ENCODE measurements around the gene ANKMY1. TPM values are rescaled to one million over a fixed set of nuclear protein-coding genes. Genes with fewer than 3 reads are reported as not detected.

ANKMY1 gene
- total RNA-seq, 4 donors from 2014 or later = 7.0 to 12.0 (median 8.9) TPM

- Histone ChIP-seq H3K4me1 (peaks cover 0 to 34% (median 20%) of the 10 kb centered on the region in 3 donors), H3K9me3 (no peaks in the 10 kb centered on the region), H3K36me3 (peaks cover 0 to 76% of the 10 kb centered on the region in 2 donors), H3K4me3 (no peak overlapping the region), H3K27ac (no peak overlapping the region), H3K27me3 (no peaks in the 10 kb centered on the region)
- 60 to 70% methylated on average over 1 to 2 of the region's 37 CpGs for WGBS, 2 donors (ENCODE audit: low coverage in 1 of 2)
- TF ChIP-seq POLR2A (IDR thresholded peaks at IDR 0.05) = no peak
- ATAC-seq = no peak
Observed at GRCh38 chr2:240573516-240574385, 16.0 kb upstream of the ANKMY1 start.

- ATAC-seq = no peak
- no peak overlapping the region for H3K4me3 ChIP-seq
- 89% methylated on average over 7 of the region's 20 CpGs; no CpG with 5 or more reads in 1 of the 2 donors for WGBS, 2 donors (ENCODE audit: low coverage in 1 of 2)
- TF ChIP-seq EP300 (IDR thresholded peaks at IDR 0.05) = no peak
- no peak for TF ChIP-seq CTCF (IDR thresholded peaks at IDR 0.05)
- no peak for TF ChIP-seq POLR2A (IDR thresholded peaks at IDR 0.05)
- no peak for TF ChIP-seq POLR2AphosphoS5 (IDR thresholded peaks at IDR 0.05)
- H3K9me3 ChIP-seq = no peaks in the 10 kb centered on the region
- H3K27ac ChIP-seq = no peak overlapping the region
- H3K27me3 ChIP-seq = no peaks in the 10 kb centered on the region
- peaks cover 0 to 69% of the 10 kb centered on the region in 2 donors for H3K36me3 ChIP-seq
- H3K4me1 ChIP-seq = peaks cover 0 to 34% (median 20%) of the 10 kb centered on the region in 3 donors
Observed at GRCh38 chr2:240573071-240573515, 15.3 kb upstream of the ANKMY1 start.

GRCh38 chr2:240572141-240573031, 14.6 kb upstream of the ANKMY1 start:
- no peak overlapping the region for H3K27ac ChIP-seq
- no peak for ATAC-seq
- H3K9me3 ChIP-seq = no peaks in the 10 kb centered on the region
- H3K27me3 ChIP-seq = no peaks in the 10 kb centered on the region
- WGBS, 2 donors (ENCODE audit: low coverage in 1 of 2) = 81 to 100% methylated on average over 1 to 4 of the region's 30 CpGs
- H3K4me3 ChIP-seq = no peak overlapping the region
- H3K4me1 ChIP-seq = peaks cover 0 to 41% (median 22%) of the 10 kb centered on the region in 3 donors
- peaks cover 0 to 62% of the 10 kb centered on the region in 2 donors for H3K36me3 ChIP-seq
- TF ChIP-seq POLR2A (IDR thresholded peaks at IDR 0.05) (no peak), EP300 (IDR thresholded peaks at IDR 0.05) (no peak), POLR2AphosphoS5 (IDR thresholded peaks at IDR 0.05) (no peak), CTCF (IDR thresholded peaks at IDR 0.05) (no peak)

- Histone ChIP-seq H3K27me3 (no peaks in the 10 kb centered on the region), H3K4me3 (no peak overlapping the region), H3K9me3 (no peaks in the 10 kb centered on the region), H3K36me3 (peaks cover 0 to 52% of the 10 kb centered on the region in 2 donors), H3K27ac (no peak overlapping the region), H3K4me1 (peaks cover 4 to 50% (median 31%) of the 10 kb centered on the region in 3 donors)
- TF ChIP-seq POLR2A (IDR thresholded peaks at IDR 0.05) (no peak), POLR2AphosphoS5 (IDR thresholded peaks at IDR 0.05) (no peak), CTCF (IDR thresholded peaks at IDR 0.05) (no peak), EP300 (IDR thresholded peaks at IDR 0.05) (no peak)
- ATAC-seq = no peak
- 80 to 95% methylated on average over 4 to 6 of the region's 18 CpGs for WGBS, 2 donors (ENCODE audit: low coverage in 1 of 2)
Observed at GRCh38 chr2:240571314-240571973, 13.7 kb upstream of the ANKMY1 start.
